Cortex of kidney (tissue), 1 donor: ENCODE measurements around the gene SIM1.
"Not testable (repeated sequence)": the region's sequence is repeated elsewhere in the genome, so short reads cannot be mapped to it uniquely, and the experiment has no call there.

Experiments
- DNase-seq: peaks from one replicate; lab custom pipeline; 2025; lab: John Stamatoyannopoulos, UW

The SIM1 gene

GRCh38 chr6:100426744-100427338, 37.9 kb downstream of the SIM1 start:
- DNase-seq: no peak

DNA sequence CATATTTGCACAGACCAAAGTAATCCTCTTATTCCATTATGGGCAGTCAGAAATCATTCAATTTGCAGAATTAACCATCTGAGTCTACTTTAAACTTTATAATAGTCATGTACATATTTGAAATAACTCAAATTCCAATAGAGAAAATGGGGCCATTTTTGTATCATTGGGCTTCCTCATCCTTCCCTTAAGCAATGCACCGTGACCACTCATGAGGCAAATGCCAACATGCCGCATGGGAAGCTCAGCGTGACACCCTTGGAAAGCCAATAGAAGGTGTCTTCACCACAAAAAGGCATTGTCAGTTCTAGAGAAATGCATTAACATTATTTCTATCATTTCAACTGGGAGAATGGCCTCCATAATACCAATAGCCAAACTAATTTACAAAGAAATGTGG, 38.5 kb downstream of the SIM1 start:
- DNase-seq: no peak

DNA sequence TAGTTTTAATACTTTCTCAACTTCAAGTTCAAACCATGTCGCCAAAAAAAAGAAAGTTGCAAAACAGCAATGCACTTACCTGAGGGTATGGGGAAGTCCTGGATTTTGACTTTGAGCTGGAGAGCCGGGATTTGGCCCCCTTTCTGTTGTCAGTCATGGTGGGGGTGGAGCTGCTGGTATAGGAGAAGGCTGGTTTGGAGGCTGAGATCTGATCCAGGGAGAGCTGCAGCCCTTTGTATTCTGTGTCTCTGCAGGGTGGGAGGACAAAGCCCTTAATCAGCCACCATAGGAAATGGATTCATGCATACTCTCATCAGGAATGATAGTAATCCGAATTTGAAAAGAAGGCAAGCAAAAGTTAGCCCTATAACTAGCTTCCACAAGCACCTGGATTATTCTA, 44.0 kb downstream of the SIM1 start:
- no peak for DNase-seq

- DNase-seq: no peak
These were observed 47.7 kb downstream of the SIM1 start for GRCh38 chr6:100417036-100417435.

GRCh38 chr6:100415768-100416167, 49.0 kb downstream of the SIM1 start:
- DNase-seq: no peak

DNA sequence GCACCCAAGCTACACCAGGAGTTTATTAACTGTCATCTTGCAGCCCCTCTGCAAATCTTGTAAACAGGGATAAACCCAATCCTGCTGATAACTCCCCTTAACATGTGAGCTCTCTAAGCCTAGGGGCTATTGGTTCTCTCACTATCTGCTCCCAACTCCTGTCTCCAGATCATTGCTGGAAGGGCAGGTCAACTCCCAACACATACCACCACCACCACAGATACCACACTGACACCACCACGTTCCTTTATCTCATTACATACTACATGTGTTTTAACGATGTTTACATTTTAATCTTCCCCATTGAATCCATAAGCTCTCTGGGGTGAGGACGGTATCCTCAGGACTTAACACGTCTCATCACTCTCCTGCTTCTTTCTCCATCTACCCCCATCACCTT, 51.8 kb downstream of the SIM1 start:
- DNase-seq: no peak

DNA sequence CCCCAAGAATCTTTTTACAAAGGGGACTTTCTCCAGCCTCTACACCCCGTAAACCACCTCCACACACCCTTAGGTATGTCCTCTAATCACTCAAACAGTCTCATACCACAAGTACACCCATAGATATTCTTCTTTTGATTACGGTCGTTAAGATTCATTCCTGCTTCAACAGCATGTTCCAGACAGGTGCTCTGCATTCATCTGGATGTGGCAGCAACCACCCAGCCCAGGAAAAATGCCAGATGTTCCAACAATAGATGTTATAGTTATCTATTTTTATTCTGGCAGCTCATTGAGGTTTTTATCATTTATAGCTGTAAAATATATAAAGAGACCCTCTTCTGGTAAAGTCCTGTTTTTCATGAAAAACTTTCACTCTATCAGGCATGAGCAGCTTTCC, 60.7 kb downstream of the SIM1 start:
- no peak for DNase-seq

DNA sequence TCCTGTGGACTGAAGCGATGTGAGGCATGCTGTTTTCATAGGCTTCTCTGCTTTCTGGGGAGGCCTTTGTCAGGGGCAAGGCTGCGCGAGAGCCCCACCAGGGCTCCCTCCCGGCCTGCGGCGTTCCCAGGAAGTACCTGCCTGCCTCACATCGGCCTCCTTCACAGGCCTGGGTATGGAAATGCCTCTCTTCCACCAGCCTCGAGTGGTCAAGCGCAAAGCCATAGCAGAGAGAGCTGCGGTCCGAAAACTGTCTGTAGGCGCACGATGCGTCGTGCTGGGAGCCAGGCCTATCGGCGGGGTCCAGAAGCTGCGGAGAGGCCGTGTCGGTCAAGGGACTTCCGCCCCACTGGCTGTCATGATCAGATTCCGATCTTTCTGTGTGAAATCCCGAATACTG, 71.2 kb downstream of the SIM1 start:
- no peak for DNase-seq

DNA sequence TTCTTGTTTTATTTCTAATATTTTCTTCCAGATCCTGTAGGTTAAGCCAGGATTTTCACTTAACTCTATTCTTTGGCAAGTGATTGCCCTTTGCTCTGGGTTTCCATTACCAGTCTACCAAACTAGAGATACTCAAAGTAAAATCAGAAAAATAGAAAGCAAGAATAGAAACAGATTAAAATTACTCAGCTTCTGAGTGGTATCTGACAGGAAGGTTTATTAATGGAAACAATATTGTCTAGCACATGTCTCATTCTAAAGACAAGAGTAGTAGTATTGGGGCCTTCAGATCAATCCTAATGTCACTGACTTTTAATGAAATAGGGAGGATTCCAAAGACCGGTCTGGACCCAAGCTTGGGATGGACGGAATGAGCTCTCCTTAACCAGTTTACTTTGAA, 72.3 kb downstream of the SIM1 start:
- DNase-seq: no peak

- DNase-seq: no peak
These were observed 75.7 kb downstream of the SIM1 start for GRCh38 chr6:100388868-100389519.

GRCh38 chr6:100382767-100383195, 81.9 kb downstream of the SIM1 start:
- no peak for DNase-seq

DNA sequence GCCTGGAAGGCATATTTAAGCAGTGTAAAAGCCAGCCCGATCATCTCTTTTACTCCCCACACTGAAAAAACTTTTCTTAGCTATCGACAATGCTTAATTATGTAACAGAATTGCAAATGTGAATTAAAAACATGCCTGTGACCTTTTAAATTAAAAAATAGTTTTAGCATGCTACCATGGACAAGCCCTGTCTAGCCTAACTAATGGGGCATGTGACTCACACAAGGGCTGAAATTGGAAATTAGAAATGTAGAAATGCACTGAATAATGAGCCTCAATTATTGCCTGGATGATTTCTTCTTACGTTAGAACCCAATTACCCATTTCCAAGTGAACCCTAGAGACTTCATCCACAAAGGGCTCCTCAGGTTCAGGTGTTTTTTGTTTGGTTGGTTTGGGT, 82.7 kb downstream of the SIM1 start:
- no peak for DNase-seq

DNA sequence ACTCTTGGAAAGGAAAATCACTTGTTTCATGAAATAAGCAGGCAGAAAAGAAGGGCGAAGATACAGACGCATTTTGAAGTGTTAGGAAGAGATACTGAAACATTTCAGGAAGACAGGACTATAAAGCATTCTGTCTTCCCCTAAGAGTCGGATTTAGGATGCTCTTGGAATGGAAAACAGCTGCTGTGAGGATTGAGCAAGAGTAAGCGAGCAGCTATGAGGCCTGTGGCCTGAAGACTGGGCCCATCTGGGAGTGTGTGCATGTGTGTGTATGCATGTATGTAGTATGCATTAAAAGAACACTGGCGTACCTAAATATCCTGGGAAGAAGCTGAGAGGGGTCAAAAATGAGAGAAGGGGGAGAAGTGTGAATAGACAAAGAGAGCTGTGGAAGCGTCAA, 83.6 kb downstream of the SIM1 start:
- no peak for DNase-seq

GRCh38 chr6:100379386-100379785, 85.3 kb downstream of the SIM1 start:
- DNase-seq: no peak

DNA sequence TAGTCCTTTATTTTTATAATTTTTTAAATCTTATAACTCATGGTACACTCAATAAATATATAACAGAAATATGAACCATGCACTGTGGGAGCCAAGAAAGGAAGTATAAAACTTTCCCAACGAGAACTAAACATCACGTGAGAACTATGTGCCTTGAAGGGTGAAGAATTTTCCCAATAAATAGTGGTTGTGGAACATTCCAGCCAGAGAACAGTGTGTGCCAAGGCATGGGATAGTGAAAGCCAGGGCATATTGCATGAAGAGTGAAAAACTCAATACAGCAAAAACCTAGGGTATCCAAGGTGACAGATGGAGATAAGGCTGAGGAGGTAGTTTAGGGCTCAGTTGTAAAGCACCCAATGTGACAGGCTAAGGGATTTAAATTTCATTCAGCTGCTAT, 86.1 kb downstream of the SIM1 start:
- DNase-seq: no peak

- no peak for DNase-seq
These were observed 88.6 kb downstream of the SIM1 start for GRCh38 chr6:100376103-100376502.

- DNase-seq: no peak
These were observed 92.2 kb downstream of the SIM1 start for GRCh38 chr6:100372326-100373091.

GRCh38 chr6:100371591-100371990, 93.1 kb downstream of the SIM1 start:
- no peak for DNase-seq

DNA sequence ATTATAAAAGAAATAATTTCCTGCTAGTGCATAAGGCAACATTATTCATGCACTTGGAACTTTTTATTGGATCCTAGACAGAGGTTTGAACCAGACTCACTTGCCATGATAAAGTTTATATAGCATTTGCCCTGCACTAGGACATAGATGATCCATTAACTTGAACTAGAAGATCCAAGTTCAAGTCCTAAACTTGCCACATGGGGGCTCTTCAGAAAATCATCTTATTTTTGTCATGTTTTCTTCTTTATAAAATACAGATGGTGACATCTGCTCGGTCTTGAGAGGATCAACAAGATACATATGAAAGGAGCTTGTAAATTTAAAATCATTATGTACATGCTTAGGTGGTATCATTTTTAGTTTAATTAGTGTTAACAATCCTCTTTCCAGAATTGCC, 94.5 kb downstream of the SIM1 start:
- DNase-seq: no peak

GRCh38 chr6:100366419-100366818, 98.3 kb downstream of the SIM1 start:
- no peak for DNase-seq

DNA sequence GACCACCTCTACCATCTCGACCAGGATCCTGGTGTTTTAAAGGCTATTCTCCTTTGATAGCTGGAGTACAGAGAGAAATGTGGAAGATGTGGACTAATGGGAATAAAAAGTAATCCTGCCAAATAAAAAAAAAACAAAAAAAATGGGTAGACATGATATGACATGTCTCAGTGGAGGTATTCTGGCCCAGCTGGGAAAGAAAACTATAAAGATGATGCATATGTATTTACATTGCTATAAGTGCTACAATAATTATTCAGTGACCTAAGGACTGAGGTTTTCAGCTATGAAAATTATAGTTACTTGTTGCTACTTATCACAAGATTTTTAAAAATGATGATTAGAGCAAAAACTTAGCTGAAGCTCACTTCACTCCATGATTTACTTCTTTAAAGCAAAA, 101.1 kb downstream of the SIM1 start:
- no peak for DNase-seq

GRCh38 chr6:100354736-100355641, 109.7 kb downstream of the SIM1 start:
- not testable (repeated sequence) for DNase-seq
